GM23338 (cell line): ENCODE results near the gene PATE2. TPM values are rescaled to one million over a fixed set of nuclear protein-coding genes. Genes with fewer than 3 reads are reported as not detected.

ENCODE experiments used
- CREB1 ChIP-seq: fragments of 250-450 bp; sonication (Bioruptor Pico); IDR thresholded peaks from 2 replicates; pipeline ENCODE4 v1.5.0; 2020; ENCODE audit warnings: low read depth, mild to moderate bottlenecking, moderate library complexity
- EZH2 ChIP-seq: fragments of 200-600 bp; sonication (generic); IDR thresholded peaks from one replicate; pipeline ENCODE4 v1.8.0; 2017; ENCODE audit warnings: antibody characterized with exemption, mild to moderate bottlenecking, low read depth; ENCODE audit not compliant: unreplicated experiment
- EZH2phosphoT487 ChIP-seq: fragments of 200-600 bp; sonication (generic); IDR thresholded peaks from one replicate; pipeline ENCODE4 v1.8.1; 2018; ENCODE audit warnings: antibody characterized with exemption; ENCODE audit not compliant: unreplicated experiment
- NANOG ChIP-seq: IDR thresholded peaks from 2 replicates; pipeline ENCODE4 v1.6.1; 2016; ENCODE audit warnings: antibody characterized with exemption, borderline replicate concordance
- polyA plus RNA-seq: library from polyadenylated mRNA; unstranded; fragments of >200 nt; fragmentation: Nextera tagmentation; extraction: Ambion mirVana; gene quantifications from 2 replicates; pipeline ENCODE4 v1.2.1, GENCODE V29; 2016
- total RNA-seq: library from RNA; depleted of rRNA; stranded (reverse); fragments of >200 nt; shearing (Covaris generic); gene quantifications from 2 replicates; pipeline ENCODE4 v1.2.3, GENCODE V29; 2014
- TF ChIP-seq, protein P1 (sequence below): fragments of 250-450 bp; sonication (Bioruptor Pico); IDR thresholded peaks from 2 replicates; pipeline ENCODE4 v1.5.0; 2020; ENCODE audit warnings: mild to moderate bottlenecking, moderate library complexity
- TF ChIP-seq, protein P2 (sequence below), 2 experiments: fragments of 200-600 bp in 1 of 2; sonication (generic) in 1 of 2; conservative IDR thresholded peaks; 2 replicates each; pipeline versions ENCODE4 v1.5.1 to v1.6.1; 2016 to 2017; ENCODE audit warnings: antibody characterized with exemption in 2 of 2, low read depth in 2 of 2, mild to moderate bottlenecking in 2 of 2, moderate library complexity in 1 of 2
- TF ChIP-seq, protein P3 (sequence below): IDR thresholded peaks from 2 replicates; pipeline ENCODE4 v1.6.1; 2016; ENCODE audit warnings: antibody characterized with exemption

Gene PATE2
- total and polyA plus RNA-seq, 2 experiments from 2014 or later: 0.16 TPM; not detected in 1

DNA sequence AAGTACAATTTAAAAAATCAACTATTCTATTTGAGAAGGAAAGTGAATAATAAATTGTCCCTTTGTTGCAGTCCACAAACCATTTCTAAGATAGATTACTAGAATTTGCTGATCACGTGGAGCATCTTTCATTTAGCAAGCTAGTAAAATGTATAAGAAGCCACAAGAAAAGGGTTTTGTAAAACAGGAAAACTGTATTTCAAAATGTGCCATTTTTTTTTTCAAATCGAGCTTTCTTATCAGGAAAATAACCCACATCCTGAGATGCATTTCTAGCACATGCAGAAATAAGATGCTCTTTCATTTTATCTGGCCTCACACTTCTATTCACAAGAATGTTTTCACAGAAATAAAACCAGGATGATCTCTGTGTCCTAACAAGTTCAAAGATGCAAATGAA lies 6.0 kb upstream of the PATE2 start (continued):
- TF ChIP-seq, protein P1, sequence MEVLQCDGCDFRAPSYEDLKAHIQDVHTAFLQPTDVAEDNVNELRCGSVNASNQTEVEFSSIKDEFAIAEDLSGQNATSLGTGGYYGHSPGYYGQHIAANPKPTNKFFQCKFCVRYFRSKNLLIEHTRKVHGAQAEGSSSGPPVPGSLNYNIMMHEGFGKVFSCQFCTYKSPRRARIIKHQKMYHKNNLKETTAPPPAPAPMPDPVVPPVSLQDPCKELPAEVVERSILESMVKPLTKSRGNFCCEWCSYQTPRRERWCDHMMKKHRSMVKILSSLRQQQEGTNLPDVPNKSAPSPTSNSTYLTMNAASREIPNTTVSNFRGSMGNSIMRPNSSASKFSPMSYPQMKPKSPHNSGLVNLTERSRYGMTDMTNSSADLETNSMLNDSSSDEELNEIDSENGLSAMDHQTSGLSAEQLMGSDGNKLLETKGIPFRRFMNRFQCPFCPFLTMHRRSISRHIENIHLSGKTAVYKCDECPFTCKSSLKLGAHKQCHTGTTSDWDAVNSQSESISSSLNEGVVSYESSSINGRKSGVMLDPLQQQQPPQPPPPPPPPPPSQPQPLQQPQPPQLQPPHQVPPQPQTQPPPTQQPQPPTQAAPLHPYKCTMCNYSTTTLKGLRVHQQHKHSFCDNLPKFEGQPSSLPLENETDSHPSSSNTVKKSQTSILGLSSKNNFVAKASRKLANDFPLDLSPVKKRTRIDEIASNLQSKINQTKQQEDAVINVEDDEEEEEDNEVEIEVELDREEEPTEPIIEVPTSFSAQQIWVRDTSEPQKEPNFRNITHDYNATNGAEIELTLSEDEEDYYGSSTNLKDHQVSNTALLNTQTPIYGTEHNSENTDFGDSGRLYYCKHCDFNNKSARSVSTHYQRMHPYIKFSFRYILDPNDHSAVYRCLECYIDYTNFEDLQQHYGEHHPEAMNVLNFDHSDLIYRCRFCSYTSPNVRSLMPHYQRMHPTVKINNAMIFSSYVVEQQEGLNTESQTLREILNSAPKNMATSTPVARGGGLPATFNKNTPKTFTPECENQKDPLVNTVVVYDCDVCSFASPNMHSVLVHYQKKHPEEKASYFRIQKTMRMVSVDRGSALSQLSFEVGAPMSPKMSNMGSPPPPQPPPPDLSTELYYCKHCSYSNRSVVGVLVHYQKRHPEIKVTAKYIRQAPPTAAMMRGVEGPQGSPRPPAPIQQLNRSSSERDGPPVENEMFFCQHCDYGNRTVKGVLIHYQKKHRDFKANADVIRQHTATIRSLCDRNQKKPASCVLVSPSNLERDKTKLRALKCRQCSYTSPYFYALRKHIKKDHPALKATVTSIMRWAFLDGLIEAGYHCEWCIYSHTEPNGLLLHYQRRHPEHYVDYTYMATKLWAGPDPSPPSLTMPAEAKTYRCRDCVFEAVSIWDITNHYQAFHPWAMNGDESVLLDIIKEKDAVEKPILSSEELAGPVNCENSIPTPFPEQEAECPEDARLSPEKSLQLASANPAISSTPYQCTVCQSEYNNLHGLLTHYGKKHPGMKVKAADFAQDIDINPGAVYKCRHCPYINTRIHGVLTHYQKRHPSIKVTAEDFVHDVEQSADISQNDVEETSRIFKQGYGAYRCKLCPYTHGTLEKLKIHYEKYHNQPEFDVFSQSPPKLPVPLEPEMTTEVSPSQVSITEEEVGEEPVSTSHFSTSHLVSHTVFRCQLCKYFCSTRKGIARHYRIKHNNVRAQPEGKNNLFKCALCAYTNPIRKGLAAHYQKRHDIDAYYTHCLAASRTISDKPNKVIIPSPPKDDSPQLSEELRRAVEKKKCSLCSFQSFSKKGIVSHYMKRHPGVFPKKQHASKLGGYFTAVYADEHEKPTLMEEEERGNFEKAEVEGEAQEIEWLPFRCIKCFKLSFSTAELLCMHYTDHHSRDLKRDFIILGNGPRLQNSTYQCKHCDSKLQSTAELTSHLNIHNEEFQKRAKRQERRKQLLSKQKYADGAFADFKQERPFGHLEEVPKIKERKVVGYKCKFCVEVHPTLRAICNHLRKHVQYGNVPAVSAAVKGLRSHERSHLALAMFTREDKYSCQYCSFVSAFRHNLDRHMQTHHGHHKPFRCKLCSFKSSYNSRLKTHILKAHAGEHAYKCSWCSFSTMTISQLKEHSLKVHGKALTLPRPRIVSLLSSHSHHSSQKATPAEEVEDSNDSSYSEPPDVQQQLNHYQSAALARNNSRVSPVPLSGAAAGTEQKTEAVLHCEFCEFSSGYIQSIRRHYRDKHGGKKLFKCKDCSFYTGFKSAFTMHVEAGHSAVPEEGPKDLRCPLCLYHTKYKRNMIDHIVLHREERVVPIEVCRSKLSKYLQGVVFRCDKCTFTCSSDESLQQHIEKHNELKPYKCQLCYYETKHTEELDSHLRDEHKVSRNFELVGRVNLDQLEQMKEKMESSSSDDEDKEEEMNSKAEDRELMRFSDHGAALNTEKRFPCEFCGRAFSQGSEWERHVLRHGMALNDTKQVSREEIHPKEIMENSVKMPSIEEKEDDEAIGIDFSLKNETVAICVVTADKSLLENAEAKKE (CRISPR knock-in tag): no peak
- TF ChIP-seq NANOG: no peak
- TF ChIP-seq EZH2phosphoT487: no peak
- TF ChIP-seq CREB1 (CRISPR knock-in tag): no peak
- TF ChIP-seq, protein P2, sequence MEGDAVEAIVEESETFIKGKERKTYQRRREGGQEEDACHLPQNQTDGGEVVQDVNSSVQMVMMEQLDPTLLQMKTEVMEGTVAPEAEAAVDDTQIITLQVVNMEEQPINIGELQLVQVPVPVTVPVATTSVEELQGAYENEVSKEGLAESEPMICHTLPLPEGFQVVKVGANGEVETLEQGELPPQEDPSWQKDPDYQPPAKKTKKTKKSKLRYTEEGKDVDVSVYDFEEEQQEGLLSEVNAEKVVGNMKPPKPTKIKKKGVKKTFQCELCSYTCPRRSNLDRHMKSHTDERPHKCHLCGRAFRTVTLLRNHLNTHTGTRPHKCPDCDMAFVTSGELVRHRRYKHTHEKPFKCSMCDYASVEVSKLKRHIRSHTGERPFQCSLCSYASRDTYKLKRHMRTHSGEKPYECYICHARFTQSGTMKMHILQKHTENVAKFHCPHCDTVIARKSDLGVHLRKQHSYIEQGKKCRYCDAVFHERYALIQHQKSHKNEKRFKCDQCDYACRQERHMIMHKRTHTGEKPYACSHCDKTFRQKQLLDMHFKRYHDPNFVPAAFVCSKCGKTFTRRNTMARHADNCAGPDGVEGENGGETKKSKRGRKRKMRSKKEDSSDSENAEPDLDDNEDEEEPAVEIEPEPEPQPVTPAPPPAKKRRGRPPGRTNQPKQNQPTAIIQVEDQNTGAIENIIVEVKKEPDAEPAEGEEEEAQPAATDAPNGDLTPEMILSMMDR (conservative IDR thresholded peaks at IDR 0.05; ENCODE audit: low read depth in 2 of 2): no peak
- TF ChIP-seq, protein P3, sequence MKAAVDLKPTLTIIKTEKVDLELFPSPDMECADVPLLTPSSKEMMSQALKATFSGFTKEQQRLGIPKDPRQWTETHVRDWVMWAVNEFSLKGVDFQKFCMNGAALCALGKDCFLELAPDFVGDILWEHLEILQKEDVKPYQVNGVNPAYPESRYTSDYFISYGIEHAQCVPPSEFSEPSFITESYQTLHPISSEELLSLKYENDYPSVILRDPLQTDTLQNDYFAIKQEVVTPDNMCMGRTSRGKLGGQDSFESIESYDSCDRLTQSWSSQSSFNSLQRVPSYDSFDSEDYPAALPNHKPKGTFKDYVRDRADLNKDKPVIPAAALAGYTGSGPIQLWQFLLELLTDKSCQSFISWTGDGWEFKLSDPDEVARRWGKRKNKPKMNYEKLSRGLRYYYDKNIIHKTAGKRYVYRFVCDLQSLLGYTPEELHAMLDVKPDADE: no peak
- no peak for TF ChIP-seq EZH2
